ENCODE data around the gene ZBTB20.

ZBTB20 gene

GRCh38 chr3:115018694-115019093 is 128.4 kb downstream of the ZBTB20 start:
- DNase-seq: no peak

DNA sequence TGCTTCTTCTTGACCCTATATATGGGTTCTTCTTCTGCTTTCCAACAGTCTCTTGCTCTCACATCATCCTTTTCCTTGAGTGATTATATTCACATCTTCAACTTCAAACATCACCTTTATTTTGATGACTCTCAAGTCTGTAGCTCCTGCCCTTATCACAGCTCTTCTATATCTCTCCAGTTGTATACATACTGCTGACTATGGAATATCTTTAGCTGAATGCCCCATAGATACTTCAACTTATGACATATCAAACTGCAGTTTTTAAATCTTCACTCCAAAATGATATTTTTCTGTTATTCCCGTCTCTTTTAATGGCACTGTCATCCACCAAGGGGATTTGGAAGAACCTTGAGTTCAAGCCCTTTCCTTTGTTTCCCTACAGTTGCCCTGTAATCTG is 139.1 kb downstream of the ZBTB20 start:
- DNase-seq: no peak

DNA sequence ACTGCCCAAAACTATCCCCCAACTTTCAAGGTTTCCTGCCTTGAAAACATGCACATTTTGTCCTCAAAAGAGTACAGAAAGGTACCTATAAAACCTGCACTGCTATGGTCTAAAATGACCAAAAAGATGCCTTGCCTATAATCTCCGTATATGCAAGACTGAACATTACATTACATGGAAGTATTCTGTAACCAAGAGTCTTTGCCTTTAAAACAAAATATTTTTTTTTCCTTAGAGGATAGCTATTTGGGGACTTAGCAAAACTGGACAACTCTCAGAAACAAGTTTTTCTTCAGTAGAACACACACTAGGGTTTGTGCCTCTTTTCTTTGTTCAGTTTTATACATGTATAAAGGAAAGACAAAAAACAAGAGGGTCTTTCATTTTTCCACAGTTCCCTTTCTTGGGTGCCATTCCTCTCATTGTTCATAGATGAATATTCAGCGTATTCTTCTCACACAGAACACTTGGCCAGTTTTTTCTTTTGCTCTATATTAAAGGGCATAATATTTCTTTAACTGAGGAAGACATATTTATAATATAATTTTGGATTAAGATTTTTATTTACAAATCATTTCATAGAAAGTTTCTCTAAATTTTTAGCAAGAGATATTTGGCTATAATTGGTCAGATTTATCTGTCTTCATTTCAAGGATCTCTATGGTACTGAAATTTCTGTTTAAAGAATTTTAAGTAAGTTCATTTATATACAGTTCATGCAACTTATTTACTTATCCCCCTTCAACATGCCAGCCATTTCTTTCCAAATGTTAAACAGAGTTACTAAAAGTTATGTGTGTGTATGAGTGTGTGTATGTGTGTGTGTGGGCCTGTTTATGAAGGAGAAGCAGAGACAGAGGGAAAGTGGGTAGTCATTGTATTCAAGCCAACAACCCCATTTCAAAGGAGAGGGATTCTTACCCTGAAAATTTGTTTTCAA is 142.6 kb downstream of the ZBTB20 start:
- no peak for DNase-seq

DNA sequence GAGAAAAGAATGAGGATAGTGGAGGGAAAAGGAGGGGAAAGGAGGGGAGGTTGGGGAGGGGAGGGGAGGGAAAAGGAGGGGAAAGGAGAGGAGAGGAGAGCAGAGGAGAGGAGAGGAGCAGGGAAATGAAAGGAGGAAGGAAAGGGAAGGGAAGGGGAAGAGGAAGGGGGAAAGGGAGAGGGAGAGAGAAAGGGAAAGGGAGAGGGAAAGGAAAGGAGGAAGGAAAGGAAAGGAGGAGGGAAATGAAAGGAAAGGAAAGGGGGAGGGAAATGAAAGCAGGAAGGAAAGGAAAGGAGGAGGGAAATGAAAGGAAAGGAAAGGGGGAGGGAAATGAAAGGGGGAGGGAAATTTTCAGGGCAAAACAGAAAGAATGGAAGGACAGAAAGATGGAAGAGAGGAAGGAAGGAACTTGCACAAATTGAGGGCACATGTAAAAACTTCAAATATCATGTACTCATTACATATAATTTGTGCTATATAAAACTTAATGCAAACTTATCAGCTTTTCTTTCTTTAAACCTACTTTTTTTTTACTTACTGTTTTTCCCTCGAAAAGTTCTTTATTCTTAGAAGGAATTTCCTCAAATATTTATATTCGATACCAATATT is 148.0 kb downstream of the ZBTB20 start:
- DNase-seq: no peak

DNA sequence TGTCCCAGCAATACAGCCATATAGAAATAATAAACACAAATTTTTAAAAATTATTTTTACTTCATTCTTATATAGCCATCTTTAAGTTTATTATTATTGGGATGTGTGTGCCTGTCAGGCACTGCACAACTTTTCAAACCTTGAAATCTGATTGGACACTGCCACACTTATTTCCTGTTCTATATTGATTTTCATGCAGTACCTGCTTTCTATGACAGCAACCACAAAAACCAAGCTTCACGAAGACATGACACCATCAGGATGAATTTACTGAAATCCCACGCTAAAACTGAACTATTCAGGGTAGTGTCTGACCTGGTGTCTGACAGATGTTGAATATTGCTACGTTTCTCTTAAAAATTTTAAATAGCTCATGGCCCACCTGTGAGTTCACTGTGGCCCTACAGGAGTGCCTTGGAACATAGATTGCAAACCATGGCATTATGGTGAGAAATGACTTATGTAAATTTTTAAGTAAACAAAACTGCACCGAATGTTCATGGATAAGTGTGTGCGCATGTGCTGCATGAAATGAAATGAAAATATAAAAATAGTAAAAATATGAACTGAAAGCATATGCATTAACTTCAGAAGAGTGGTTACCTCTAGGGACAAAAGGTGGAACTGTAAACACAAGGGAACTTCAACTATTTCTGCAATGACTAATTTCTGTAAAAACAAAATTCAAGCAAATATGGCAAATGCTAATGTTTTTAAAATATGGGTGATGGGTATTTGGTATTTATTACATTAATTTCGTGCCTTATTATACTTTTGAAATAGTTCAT is 152.3 kb downstream of the ZBTB20 start:
- no peak for DNase-seq

DNA sequence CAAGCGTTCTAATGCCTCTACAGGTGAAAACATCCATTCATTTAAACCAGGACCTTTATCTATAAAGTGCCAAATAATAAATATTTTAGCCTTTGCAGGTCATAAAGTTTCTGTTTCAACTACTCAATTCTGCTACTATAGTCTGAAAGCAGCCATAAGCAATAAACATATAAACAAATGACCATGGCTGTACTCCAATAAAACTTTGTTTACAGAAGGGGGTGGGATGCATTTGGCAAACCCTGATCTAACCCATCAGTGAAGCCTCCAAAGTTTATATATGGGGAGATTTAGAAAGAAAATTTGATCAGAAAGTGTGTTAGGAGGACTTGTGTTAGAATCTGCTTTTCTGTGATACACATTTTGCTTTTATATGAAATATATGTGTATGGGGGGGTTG is 161.3 kb downstream of the ZBTB20 start:
- DNase-seq: no peak

- DNase-seq: no peak
These were observed 163.8 kb downstream of the ZBTB20 start for GRCh38 chr3:114983248-114983647.

- DNase-seq: no peak
These were observed 172.7 kb downstream of the ZBTB20 start for GRCh38 chr3:114974387-114974786.

DNA sequence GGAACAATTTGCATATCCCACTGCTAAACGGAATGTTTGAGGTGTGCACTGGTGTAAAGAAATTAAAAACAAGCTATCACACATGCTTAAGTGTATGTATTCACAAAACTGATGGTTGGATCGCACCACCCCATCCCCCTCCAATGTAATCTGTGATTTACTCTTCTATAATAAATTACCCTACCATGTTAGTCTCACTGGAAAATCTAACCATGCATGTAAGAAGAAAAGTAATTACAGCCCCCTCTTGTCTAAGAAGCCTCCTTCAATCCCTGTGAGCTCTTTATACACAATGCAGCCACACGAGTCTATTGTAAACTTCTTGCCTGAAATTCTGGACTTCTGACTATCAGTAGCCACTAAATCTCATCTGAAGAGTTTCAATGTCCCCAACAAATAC is 173.6 kb downstream of the ZBTB20 start:
- DNase-seq: no peak

DNA sequence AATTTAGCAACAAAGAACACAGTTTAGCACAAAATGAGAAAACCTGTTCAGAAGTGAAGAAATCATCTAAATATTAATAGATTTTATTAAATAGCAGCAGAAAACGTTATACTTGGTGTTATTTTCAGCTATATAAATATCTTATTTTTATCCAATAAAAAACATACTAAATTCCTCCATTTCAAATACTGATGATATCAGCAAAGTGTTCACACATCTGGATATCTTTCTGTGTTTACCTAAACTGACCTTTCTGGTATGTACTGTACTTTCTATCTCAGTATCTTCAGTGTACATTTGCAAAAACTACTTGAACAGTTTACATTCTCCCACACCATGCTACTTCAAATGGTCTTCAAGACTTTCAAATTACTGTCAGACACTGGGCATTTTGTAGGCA is 179.9 kb downstream of the ZBTB20 start:
- DNase-seq: no peak

DNA sequence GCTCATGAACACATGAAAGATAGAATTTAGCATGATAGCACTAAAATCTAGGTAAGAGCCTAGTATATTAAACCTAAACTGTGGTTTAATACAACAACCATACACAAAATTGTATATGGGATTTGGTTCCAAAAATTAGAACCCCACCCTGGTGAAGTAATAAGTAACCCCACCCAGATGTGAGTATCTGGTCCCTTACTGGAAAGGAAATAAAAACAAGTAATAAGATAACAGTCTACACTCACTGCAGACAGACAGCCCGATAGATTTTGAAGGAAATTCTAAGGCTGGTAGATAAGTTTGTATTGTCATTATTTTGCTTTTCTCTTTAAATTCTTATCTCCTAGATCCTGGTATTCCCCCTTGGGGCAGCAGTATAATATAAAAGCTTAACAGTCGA is 184.9 kb downstream of the ZBTB20 start:
- DNase-seq: no peak

DNA sequence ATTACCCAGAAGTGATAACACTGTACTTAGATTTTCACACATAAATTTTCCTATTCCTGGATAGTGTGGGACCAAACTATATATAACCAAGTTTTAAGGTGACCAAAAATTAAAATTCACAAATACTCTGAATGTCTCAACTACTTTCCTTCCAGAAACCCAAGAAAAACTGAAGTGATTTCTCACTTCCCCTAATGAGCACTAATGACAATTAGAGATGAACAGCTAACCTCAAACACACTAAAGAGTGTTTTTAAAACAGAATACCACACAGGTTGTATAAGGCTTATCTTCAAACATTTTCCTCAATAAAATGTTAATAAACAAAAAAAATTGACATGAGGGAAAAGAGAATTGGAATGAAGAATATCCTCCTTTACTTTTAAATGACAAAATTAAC is 188.2 kb downstream of the ZBTB20 start:
- no peak for DNase-seq

DNA sequence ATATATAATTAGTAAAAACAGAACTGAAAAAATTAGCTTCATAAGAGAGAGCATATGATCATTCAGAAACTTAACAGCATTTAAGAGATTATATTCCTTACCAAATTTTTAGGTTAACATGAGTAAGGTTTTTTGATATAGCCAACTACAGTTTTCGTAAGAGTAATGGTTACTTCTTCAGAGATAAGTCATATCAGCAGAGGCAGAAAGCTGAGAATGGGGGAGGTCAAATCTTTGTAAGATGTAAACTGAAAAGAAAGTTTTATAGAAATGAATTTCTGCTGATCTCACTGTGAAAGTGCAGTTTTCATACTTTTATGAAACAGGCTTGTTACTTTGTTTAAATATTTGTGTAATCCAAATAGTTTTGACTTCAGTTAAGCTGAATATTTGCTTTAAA is 193.3 kb downstream of the ZBTB20 start:
- no peak for DNase-seq

- DNase-seq: no peak
These were observed 193.8 kb downstream of the ZBTB20 start for GRCh38 chr3:114953215-114953799.

GRCh38 chr3:114942773-114943172 is 204.3 kb downstream of the ZBTB20 start:
- DNase-seq: no peak

GRCh38 chr3:114941626-114942309 is 205.3 kb downstream of the ZBTB20 start:
- no peak for DNase-seq

GRCh38 chr3:114939920-114940319 is 207.2 kb downstream of the ZBTB20 start:
- no peak for DNase-seq

DNA sequence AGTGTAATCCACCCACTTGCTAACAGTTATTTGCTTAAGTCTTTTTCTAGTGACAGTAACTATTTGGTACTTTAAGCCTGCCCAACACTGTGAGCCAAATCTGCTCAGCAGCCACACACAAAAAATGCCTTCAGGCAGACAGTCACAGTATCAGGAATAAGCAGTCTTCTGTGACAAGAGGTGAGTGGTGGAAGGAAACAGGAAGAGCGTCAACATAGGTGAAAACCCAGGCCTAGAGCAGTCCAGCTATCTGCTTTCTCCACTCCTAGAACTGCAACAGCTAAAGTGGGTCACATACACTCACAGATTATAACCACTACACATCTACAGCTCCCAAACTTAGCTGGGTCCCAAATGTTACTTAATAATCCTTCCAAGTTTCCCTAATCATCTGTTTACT is 213.7 kb downstream of the ZBTB20 start:
- DNase-seq: no peak

DNA sequence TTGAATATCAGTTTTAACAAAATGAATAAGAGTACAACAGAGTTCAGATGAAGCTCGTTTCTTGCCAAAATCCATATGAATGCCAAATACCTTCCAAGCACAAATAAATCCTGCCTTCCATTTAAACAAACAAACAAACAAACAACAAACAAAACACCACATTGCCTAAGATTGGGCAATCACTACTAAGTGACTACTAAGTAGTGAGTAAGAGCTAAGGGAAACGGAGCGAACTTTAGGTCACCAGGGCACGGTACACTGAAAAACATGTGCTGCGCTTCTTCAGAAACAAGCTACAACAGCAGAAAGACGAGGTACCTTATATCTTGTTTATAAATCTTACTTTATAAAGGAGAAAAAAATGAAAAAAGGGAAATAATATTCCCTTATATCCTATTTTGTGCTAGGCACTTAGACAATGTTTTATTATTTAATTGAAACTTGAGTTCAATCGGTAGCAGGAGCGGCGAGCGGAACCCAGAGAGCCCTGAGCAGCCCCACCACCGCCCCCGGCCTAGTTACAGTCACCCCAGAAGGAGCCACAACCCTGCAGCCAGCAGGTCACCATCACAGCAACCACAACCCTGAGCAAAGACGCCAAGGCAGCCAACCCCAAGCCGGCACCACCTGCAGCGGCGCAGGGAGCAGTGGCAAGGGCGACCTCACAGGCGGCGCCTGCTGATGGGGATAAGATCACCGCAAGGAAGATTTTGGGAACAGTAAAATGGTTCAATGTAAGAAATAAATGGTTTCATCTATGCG is 216.9 kb downstream of the ZBTB20 start:
- DNase-seq: no peak

DNA sequence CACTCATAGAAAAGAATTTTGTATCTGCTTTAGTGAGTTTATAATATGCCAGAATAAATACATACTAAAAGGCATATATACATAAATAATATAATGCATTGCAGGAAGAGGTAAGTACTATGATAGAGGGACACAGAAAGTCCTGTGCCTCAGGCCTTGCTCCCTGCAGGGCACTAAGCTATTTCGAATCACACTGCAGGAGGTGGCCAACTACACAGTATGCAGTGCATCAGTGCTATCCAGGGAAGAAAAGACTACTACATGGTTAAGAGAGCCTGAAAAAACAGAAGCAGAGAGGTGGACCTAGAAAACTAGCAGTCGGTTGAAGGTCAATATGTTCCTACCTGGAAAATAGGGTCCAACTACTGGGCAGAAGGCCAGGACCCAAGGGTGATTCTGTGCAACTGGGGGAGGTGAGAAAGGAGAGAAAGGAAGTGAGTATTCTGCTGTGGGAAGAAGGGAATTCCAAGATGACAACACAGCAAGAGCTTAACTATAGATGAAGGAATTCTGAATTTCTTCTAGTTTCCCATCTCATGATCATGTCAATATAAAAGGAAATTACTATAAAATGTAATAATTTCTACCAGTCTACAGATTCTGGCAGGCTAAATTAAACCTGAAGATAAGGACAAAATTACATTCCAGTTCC is 218.0 kb downstream of the ZBTB20 start:
- DNase-seq: peak; percentile 6

GRCh38 chr3:114904633-114905032 is 242.5 kb downstream of the ZBTB20 start:
- no peak for DNase-seq

Data from inflammatory macrophage treated with lipopolysaccharide for 4 hours (primary cell).